LHCN-M2 (cell line): ENCODE results near the gene KCNS3. TPM values are rescaled to one million over a fixed set of nuclear protein-coding genes. Genes with fewer than 3 reads are reported as not detected.

Experiments used
- DNase-seq: peaks from one replicate; pipeline ENCODE4 v3.0.0-alpha.2; 2012; ENCODE audit warnings: low read depth
- total RNA-seq: library from RNA; depleted of rRNA; stranded (reverse); fragments of >200 nt; gene quantifications from 2 replicates; pipeline ENCODE4 v1.2.3, GENCODE V29; 2014

Gene KCNS3
- total RNA-seq, 1 experiment from 2014 or later = 1.1 TPM

GRCh38 chr2:17877811-17878280, 621 bp upstream of the KCNS3 start:
- no peak for DNase-seq

- peak; percentile 63 for DNase-seq
These were observed 858 bp downstream of the KCNS3 start for GRCh38 chr2:17879137-17879912.

GRCh38 chr2:17879913-17880274, 1.4 kb downstream of the KCNS3 start:
- no peak for DNase-seq

GRCh38 chr2:17892770-17893534, 14.5 kb downstream of the KCNS3 start:
- no peak for DNase-seq

GRCh38 chr2:17894005-17894404, 15.5 kb downstream of the KCNS3 start:
- DNase-seq = no peak

- DNase-seq = no peak
These were observed 16.1 kb downstream of the KCNS3 start for GRCh38 chr2:17894556-17894955.

- DNase-seq = no peak
These were observed 21.4 kb downstream of the KCNS3 start for GRCh38 chr2:17899871-17900270.

- no peak for DNase-seq
These were observed 22.8 kb downstream of the KCNS3 start for GRCh38 chr2:17901246-17901645.

GRCh38 chr2:17910980-17911379, 32.5 kb downstream of the KCNS3 start:
- DNase-seq = no peak

GRCh38 chr2:17911491-17912260, 33.2 kb downstream of the KCNS3 start:
- no peak for DNase-seq

GRCh38 chr2:17912266-17912691, 33.8 kb downstream of the KCNS3 start:
- no peak for DNase-seq

- DNase-seq = no peak
These were observed 36.6 kb downstream of the KCNS3 start for GRCh38 chr2:17915099-17915498.

GRCh38 chr2:17915811-17916518, 37.5 kb downstream of the KCNS3 start:
- DNase-seq = no peak

GRCh38 chr2:17916584-17916983, 38.1 kb downstream of the KCNS3 start:
- no peak for DNase-seq

- DNase-seq = no peak
These were observed 40.3 kb downstream of the KCNS3 start for GRCh38 chr2:17918789-17919188.

- no peak for DNase-seq
These were observed 52.3 kb downstream of the KCNS3 start for GRCh38 chr2:17930773-17931172.

- no peak for DNase-seq
These were observed 54.8 kb downstream of the KCNS3 start for GRCh38 chr2:17933256-17933655.

- no peak for DNase-seq
These were observed 56.3 kb downstream of the KCNS3 start for GRCh38 chr2:17934721-17935120.

- DNase-seq = no peak
These were observed 56.9 kb downstream of the KCNS3 start for GRCh38 chr2:17935242-17935885.

GRCh38 chr2:17936599-17936998, 58.1 kb downstream of the KCNS3 start:
- DNase-seq = no peak

GRCh38 chr2:17940091-17940630, 61.7 kb downstream of the KCNS3 start:
- no peak for DNase-seq
